Stimulated activated CD8-positive, alpha-beta memory T cell treated with anti-CD3 and anti-CD28 coated beads, Interleukin-2, amount 100 ng/mL, for 48 hours (primary cell): ENCODE measurements around the gene HCK.
"Not testable (repeated sequence)": the region's sequence is repeated elsewhere in the genome, so short reads cannot be mapped to it uniquely, and the experiment has no call there.

ENCODE experiments used
- DNase-seq, 2 donors: peaks; one replicate each; pipeline ENCODE4 v3.0.0-alpha.2; 2020; ENCODE audit warnings: low read depth in 2 of 2

Gene HCK

GRCh38 chr20:32028647-32029372 lies 23.2 kb upstream of the HCK start:
- no peak for DNase-seq

- no peak for DNase-seq
Measured at GRCh38 chr20:32029561-32029960, 22.5 kb upstream of the HCK start.

GRCh38 chr20:32031007-32031958 lies 20.8 kb upstream of the HCK start:
- peak in 1 of 2 donors; percentile 40 for DNase-seq

- DNase-seq, result no peak
Measured at GRCh38 chr20:32033316-32033715, 18.7 kb upstream of the HCK start.

- DNase-seq, result not testable (repeated sequence)
Measured at GRCh38 chr20:32033721-32034120, 18.3 kb upstream of the HCK start.

GRCh38 chr20:32034581-32035425 lies 17.2 kb upstream of the HCK start:
- no peak for DNase-seq

GRCh38 chr20:32035426-32035779 lies 16.6 kb upstream of the HCK start:
- DNase-seq, result no peak

GRCh38 chr20:32036252-32036651 lies 15.8 kb upstream of the HCK start:
- no peak for DNase-seq

GRCh38 chr20:32036716-32037485 lies 15.1 kb upstream of the HCK start:
- DNase-seq, result no peak

GRCh38 chr20:32037929-32038328 lies 14.1 kb upstream of the HCK start:
- no peak for DNase-seq

GRCh38 chr20:32040142-32040953 lies 11.7 kb upstream of the HCK start:
- no peak for DNase-seq

GRCh38 chr20:32045999-32046398 lies 6.0 kb upstream of the HCK start:
- no peak for DNase-seq

- DNase-seq, result no peak
Measured at GRCh38 chr20:32050324-32050841, 1.7 kb upstream of the HCK start.

GRCh38 chr20:32050851-32051556 lies 1.0 kb upstream of the HCK start:
- DNase-seq, result no peak

- DNase-seq, result no peak
Measured at GRCh38 chr20:32051720-32052089, 337 bp upstream of the HCK start.

- no peak for DNase-seq
Measured at GRCh38 chr20:32052778-32053362, 828 bp downstream of the HCK start.

- no peak for DNase-seq
Measured at GRCh38 chr20:32053648-32054047, 1.6 kb downstream of the HCK start.

- DNase-seq, result no peak
Measured at GRCh38 chr20:32056708-32057483, 4.9 kb downstream of the HCK start.
